HEK293 (cell line): ENCODE data around the gene MED6.

ENCODE experiments used
- CTCF ChIA-PET: fragments of 350-600 bp; formaldehyde crosslinking; extraction: SDS; loops from one replicate; lab custom pipeline; 2021; ENCODE audit warnings: antibody characterized with exemption; lab: Yijun Ruan, JAX
- POLR2A ChIA-PET: fragments of 300-600 bp; formaldehyde crosslinking; extraction: SDS; loops from one replicate; lab custom pipeline; 2020; ENCODE audit warnings: antibody characterized with exemption, inconsistent platforms; lab: Yijun Ruan, JAX
- H3K27ac ChIP-seq: fragments of 200-500 bp; sonication (Bioruptor generic); 2 replicates; pipeline ENCODE4 v1.5.1; 2014; ENCODE audit warnings: low read depth, low read length, control low read depth, inconsistent platforms; ENCODE audit errors: extremely low read depth
- H3K36me3 ChIP-seq, 2 experiments: fragments of 200-500 bp in 1 of 2; sonication (Bioruptor generic) in 1 of 2; 1 replicate in 1 of 2; 2 replicates in 1 of 2; pipeline ENCODE4 v1.5.1; 2014 to 2017; ENCODE audit warnings: inconsistent platforms in 2 of 2, low read length in 2 of 2; ENCODE audit not compliant: control insufficient read depth in 2 of 2, insufficient read depth in 1 of 2
- H3K4me1 ChIP-seq: fragments of 200-500 bp; sonication (Bioruptor generic); 2 replicates; pipeline ENCODE4 v1.5.1; 2014; ENCODE audit warnings: mild to moderate bottlenecking, low read length, inconsistent platforms; ENCODE audit not compliant: control insufficient read depth, insufficient read depth
- H3K4me3 ChIP-seq: 2 replicates; pipeline ENCODE4 v1.5.1; 2011; ENCODE audit warnings: low read depth, mild to moderate bottlenecking, control low read depth, low read length, moderate library complexity
- H3K9me3 ChIP-seq: fragments of 200-500 bp; sonication (Bioruptor generic); 2 replicates; pipeline ENCODE4 v1.5.1; 2014; ENCODE audit warnings: low read depth, low read length, inconsistent platforms; ENCODE audit not compliant: control insufficient read depth, insufficient read depth
- IKZF3 ChIP-seq: fragments of 450-650 bp; IDR thresholded peaks from 2 replicates; pipeline ENCODE4 v1.5.0; 2018; ENCODE audit warnings: missing biosample characterization, mild to moderate bottlenecking, missing genetic modification characterization, moderate library complexity
- KLF7 ChIP-seq: fragments of 450-650 bp; formaldehyde crosslinking; IDR thresholded peaks from 2 replicates; pipeline ENCODE4 v1.5.1; 2016; ENCODE audit warnings: missing biosample characterization, missing genetic modification characterization, borderline replicate concordance
- KLF8 ChIP-seq: fragments of 450-650 bp; formaldehyde crosslinking; IDR thresholded peaks from 2 replicates; pipeline ENCODE4 v1.5.1; 2016; ENCODE audit warnings: missing biosample characterization, missing genetic modification characterization
- OSR2 ChIP-seq: fragments of 450-650 bp; formaldehyde crosslinking; IDR thresholded peaks from 2 replicates; pipeline ENCODE4 v1.5.1; 2016; ENCODE audit warnings: missing biosample characterization, missing genetic modification characterization
- RBAK ChIP-seq: fragments of 450-650 bp; formaldehyde crosslinking; IDR thresholded peaks from 2 replicates; pipeline ENCODE4 v1.5.1; 2016; ENCODE audit warnings: missing biosample characterization, missing genetic modification characterization
- WT1 ChIP-seq: fragments of 450-650 bp; formaldehyde crosslinking; IDR thresholded peaks from 2 replicates; pipeline ENCODE4 v1.5.1; 2016; ENCODE audit warnings: missing biosample characterization, missing genetic modification characterization
- YY1 ChIP-seq: fragments of 450-650 bp; formaldehyde crosslinking; IDR thresholded peaks from 2 replicates; pipeline ENCODE4 v1.5.1; 2018; ENCODE audit warnings: missing biosample characterization, missing genetic modification characterization
- ZBTB21 ChIP-seq: fragments of 450-650 bp; formaldehyde crosslinking; IDR thresholded peaks from 2 replicates; pipeline ENCODE4 v1.5.1; 2017; ENCODE audit warnings: missing biosample characterization, missing genetic modification characterization
- ZFP37 ChIP-seq: fragments of 450-650 bp; formaldehyde crosslinking; IDR thresholded peaks from 2 replicates; pipeline ENCODE4 v1.5.1; 2016; ENCODE audit warnings: missing biosample characterization, missing genetic modification characterization
- ZNF133 ChIP-seq: fragments of 450-650 bp; formaldehyde crosslinking; IDR thresholded peaks from 2 replicates; pipeline ENCODE4 v1.5.1; 2016; ENCODE audit warnings: missing biosample characterization, missing genetic modification characterization
- ZNF211 ChIP-seq: fragments of 450-650 bp; formaldehyde crosslinking; IDR thresholded peaks from 2 replicates; pipeline ENCODE4 v1.5.1; 2016; ENCODE audit warnings: low read depth, missing biosample characterization, missing genetic modification characterization
- ZNF37A ChIP-seq: fragments of 450-650 bp; IDR thresholded peaks from 2 replicates; pipeline ENCODE4 v1.5.1; 2018; ENCODE audit warnings: missing biosample characterization, missing genetic modification characterization
- ZNF404 ChIP-seq: fragments of 450-650 bp; formaldehyde crosslinking; IDR thresholded peaks from 2 replicates; pipeline ENCODE4 v1.5.1; 2017; ENCODE audit warnings: missing biosample characterization, missing genetic modification characterization
- ZNF473 ChIP-seq: fragments of 450-650 bp; formaldehyde crosslinking; IDR thresholded peaks from 2 replicates; pipeline ENCODE4 v1.5.1; 2017; ENCODE audit warnings: missing biosample characterization, missing genetic modification characterization
- ZNF514 ChIP-seq: fragments of 450-650 bp; formaldehyde crosslinking; IDR thresholded peaks from 2 replicates; pipeline ENCODE4 v1.5.1; 2016; ENCODE audit warnings: missing biosample characterization, missing genetic modification characterization
- ZNF521 ChIP-seq: fragments of 450-650 bp; formaldehyde crosslinking; IDR thresholded peaks from 2 replicates; pipeline ENCODE4 v1.5.1; 2017; ENCODE audit warnings: missing biosample characterization, mild to moderate bottlenecking, missing genetic modification characterization
- ZNF558 ChIP-seq: fragments of 450-650 bp; formaldehyde crosslinking; IDR thresholded peaks from 2 replicates; pipeline ENCODE4 v1.5.1; 2016; ENCODE audit warnings: missing biosample characterization, missing genetic modification characterization
- ZNF600 ChIP-seq: fragments of 450-650 bp; formaldehyde crosslinking; IDR thresholded peaks from 2 replicates; pipeline ENCODE4 v1.5.1; 2016; ENCODE audit warnings: missing biosample characterization, missing genetic modification characterization
- ZNF660 ChIP-seq: fragments of 450-650 bp; IDR thresholded peaks from 2 replicates; pipeline ENCODE4 v1.5.1; 2018; ENCODE audit warnings: missing biosample characterization, mild to moderate bottlenecking, missing genetic modification characterization
- ZNF664 ChIP-seq: fragments of 450-650 bp; formaldehyde crosslinking; IDR thresholded peaks from 2 replicates; pipeline ENCODE4 v1.5.1; 2016; ENCODE audit warnings: missing biosample characterization, missing genetic modification characterization
- ZNF747 ChIP-seq: fragments of 450-650 bp; formaldehyde crosslinking; IDR thresholded peaks from 2 replicates; pipeline ENCODE4 v1.5.1; 2016; ENCODE audit warnings: missing biosample characterization, missing genetic modification characterization
- ZNF843 ChIP-seq: fragments of 450-650 bp; formaldehyde crosslinking; IDR thresholded peaks from 2 replicates; pipeline ENCODE4 v1.5.1; 2016; ENCODE audit warnings: missing biosample characterization, missing genetic modification characterization
- TF ChIP-seq, protein P1 (sequence below): fragments of 450-650 bp; formaldehyde crosslinking; IDR thresholded peaks from 2 replicates; pipeline ENCODE4 v1.5.1; 2016; ENCODE audit warnings: missing biosample characterization, missing genetic modification characterization
- TF ChIP-seq, protein P2 (sequence below): fragments of 450-650 bp; formaldehyde crosslinking; IDR thresholded peaks from 2 replicates; pipeline ENCODE4 v1.5.1; 2016; ENCODE audit warnings: missing biosample characterization, missing genetic modification characterization
- TF ChIP-seq, protein P3 (sequence below): fragments of 450-650 bp; formaldehyde crosslinking; IDR thresholded peaks from 2 replicates; pipeline ENCODE4 v1.5.1; 2016; ENCODE audit warnings: missing biosample characterization, missing genetic modification characterization
- TF ChIP-seq, protein P4 (sequence below): fragments of 450-650 bp; formaldehyde crosslinking; IDR thresholded peaks from 2 replicates; pipeline ENCODE4 v1.5.1; 2016; ENCODE audit warnings: missing biosample characterization, missing genetic modification characterization

The MED6 gene

DNA sequence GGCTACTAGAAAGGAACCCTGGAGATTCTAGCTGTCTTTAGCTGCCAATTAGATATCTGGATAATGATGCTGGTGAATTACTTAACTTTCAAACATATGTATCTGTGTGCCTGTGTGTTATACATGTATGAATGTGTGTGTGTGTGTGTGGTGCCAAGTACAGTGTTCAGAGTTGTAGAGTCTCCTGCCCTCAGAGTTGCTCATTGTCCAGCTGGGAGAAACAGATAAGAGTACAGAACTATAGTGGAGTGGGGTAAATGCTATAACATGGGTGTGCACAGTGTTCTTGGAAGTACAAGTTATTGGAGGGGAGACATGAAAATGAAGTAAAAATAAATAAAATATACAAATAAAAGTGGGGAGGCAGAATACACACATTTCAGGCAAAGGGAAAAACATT, 42.1 kb downstream of the MED6 start:
- Histone ChIP-seq H3K27ac (no peak overlapping the region), H3K4me3 (no peak overlapping the region), H3K9me3 (no peaks in the 10 kb centered on the region), H3K36me3 (peaks cover 0 to 10% of the 10 kb centered on the region in 2 experiments; a peak in 2 of 3 replicates), H3K4me1 (no peaks in the 10 kb centered on the region)
- POLR2A ChIA-PET = no interaction called here
- CTCF ChIA-PET = interaction anchor here (0.6 to 1.0 kb wide), 2 partner anchors 9 to 176 kb away, joined by 3 to 4 read pairs; no protein-coding TSS in a partner anchor
- TF ChIP-seq WT1 (no peak), KLF8 (tag by site-specific recombination) (no peak), KLF7 (no peak), ZNF473 (no peak), ZNF660 (no peak), ZNF37A (tag by site-specific recombination) (no peak), OSR2 (tag by site-specific recombination) (no peak), ZNF843 (tag by site-specific recombination) (no peak), ZNF664 (tag by site-specific recombination) (no peak), YY1 (no peak)
- TF ChIP-seq, protein P1, sequence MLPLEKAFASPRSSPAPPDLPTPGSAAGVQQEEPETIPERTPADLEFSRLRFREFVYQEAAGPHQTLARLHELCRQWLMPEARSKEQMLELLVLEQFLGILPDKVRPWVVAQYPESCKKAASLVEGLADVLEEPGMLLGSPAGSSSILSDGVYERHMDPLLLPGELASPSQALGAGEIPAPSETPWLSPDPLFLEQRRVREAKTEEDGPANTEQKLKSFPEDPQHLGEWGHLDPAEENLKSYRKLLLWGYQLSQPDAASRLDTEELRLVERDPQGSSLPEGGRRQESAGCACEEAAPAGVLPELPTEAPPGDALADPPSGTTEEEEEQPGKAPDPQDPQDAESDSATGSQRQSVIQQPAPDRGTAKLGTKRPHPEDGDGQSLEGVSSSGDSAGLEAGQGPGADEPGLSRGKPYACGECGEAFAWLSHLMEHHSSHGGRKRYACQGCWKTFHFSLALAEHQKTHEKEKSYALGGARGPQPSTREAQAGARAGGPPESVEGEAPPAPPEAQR (tag by site-specific recombination) = no peak
- TF ChIP-seq, protein P2, sequence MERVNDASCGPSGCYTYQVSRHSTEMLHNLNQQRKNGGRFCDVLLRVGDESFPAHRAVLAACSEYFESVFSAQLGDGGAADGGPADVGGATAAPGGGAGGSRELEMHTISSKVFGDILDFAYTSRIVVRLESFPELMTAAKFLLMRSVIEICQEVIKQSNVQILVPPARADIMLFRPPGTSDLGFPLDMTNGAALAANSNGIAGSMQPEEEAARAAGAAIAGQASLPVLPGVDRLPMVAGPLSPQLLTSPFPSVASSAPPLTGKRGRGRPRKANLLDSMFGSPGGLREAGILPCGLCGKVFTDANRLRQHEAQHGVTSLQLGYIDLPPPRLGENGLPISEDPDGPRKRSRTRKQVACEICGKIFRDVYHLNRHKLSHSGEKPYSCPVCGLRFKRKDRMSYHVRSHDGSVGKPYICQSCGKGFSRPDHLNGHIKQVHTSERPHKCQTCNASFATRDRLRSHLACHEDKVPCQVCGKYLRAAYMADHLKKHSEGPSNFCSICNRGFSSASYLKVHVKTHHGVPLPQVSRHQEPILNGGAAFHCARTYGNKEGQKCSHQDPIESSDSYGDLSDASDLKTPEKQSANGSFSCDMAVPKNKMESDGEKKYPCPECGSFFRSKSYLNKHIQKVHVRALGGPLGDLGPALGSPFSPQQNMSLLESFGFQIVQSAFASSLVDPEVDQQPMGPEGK = no peak
- TF ChIP-seq, protein P3, sequence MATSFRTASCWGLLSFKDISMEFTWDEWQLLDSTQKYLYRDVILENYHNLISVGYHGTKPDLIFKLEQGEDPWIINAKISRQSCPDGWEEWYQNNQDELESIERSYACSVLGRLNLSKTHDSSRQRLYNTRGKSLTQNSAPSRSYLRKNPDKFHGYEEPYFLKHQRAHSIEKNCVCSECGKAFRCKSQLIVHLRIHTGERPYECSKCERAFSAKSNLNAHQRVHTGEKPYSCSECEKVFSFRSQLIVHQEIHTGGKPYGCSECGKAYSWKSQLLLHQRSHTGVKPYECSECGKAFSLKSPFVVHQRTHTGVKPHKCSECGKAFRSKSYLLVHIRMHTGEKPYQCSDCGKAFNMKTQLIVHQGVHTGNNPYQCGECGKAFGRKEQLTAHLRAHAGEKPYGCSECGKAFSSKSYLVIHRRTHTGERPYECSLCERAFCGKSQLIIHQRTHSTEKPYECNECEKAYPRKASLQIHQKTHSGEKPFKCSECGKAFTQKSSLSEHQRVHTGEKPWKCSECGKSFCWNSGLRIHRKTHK (tag by site-specific recombination) = no peak

DNA sequence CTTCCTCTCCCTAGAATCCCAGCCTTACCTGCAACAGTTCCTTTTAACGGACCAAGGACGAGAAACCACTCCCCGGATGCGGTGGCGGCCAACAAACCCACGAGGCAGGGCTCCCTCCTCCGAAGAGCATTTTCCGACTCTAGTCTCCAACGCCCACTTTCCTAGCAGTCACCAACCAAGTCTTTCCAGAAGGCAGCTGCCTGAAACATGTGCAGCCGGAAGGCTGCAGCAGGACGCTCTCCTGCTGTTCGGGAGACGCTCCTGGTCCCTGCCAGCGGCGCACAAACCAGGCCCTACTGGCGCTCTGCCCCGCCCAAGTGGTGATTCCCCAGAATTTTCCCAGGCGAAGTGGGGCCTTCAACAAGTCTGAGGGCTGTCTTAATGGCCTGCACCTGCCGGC, 44.6 kb downstream of the MED6 start:
- POLR2A ChIA-PET = no interaction called here
- Histone ChIP-seq H3K4me1 (no peaks in the 10 kb centered on the region), H3K9me3 (no peaks in the 10 kb centered on the region), H3K27ac (no peak overlapping the region), H3K36me3 (no peaks in the 10 kb centered on the region; a peak in 1 of 3 replicates), H3K4me3 (no peak overlapping the region)
- CTCF ChIA-PET = no interaction called here
- TF ChIP-seq ZBTB21 = no peak
- TF ChIP-seq ZNF133 (tag by site-specific recombination) = no peak
- TF ChIP-seq IKZF3 (tag by site-specific recombination) = no peak
- TF ChIP-seq ZNF514 (tag by site-specific recombination) = no peak
- TF ChIP-seq, protein P1 (tag by site-specific recombination) = no peak
- TF ChIP-seq, protein P2 = no peak
- TF ChIP-seq, protein P4, sequence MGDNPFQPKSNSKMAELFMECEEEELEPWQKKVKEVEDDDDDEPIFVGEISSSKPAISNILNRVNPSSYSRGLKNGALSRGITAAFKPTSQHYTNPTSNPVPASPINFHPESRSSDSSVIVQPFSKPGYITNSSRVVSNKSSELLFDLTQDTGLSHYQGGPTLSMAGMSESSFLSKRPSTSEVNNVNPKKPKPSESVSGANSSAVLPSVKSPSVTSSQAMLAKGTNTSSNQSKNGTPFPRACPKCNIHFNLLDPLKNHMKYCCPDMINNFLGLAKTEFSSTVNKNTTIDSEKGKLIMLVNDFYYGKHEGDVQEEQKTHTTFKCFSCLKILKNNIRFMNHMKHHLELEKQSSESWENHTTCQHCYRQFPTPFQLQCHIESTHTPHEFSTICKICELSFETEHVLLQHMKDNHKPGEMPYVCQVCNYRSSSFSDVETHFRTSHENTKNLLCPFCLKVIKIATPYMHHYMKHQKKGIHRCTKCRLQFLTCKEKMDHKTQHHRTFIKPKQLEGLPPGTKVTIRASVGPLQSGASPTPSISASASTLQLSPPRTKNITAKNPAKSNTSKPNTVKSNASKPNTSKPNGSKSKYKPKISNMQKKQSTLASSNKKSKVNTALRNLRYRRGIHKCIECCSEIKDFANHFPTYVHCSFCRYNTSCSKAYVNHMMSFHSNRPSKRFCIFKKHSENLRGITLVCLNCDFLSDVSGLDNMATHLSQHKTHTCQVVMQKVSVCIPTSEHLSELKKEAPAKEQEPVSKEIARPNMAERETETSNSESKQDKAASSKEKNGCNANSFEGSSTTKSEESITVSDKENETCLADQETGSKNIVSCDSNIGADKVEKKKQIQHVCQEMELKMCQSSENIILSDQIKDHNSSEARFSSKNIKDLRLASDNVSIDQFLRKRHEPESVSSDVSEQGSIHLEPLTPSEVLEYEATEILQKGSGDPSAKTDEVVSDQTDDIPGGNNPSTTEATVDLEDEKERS (tag by site-specific recombination) = no peak
- TF ChIP-seq ZFP37 (tag by site-specific recombination) = no peak
- no peak for TF ChIP-seq ZNF600 (tag by site-specific recombination)
- TF ChIP-seq ZNF521 (tag by site-specific recombination) = no peak
- no peak for TF ChIP-seq RBAK (tag by site-specific recombination)
- no peak for TF ChIP-seq ZNF747 (tag by site-specific recombination)
- no peak for TF ChIP-seq ZNF404
- TF ChIP-seq ZNF664 (tag by site-specific recombination) = no peak
- no peak for TF ChIP-seq ZNF211 (tag by site-specific recombination)
- TF ChIP-seq KLF8 (tag by site-specific recombination) = no peak
- no peak for TF ChIP-seq ZNF558 (tag by site-specific recombination)
